OCI-LY7 (cell line): ENCODE data around the gene GFRA4. TPM values are rescaled to one million over a fixed set of nuclear protein-coding genes. Genes with fewer than 3 reads are reported as not detected.

Experiments used
- BruUV-seq: library from RNA; stranded (reverse); fragments of 400-500 nt; replicated peaks from 2 replicates; lab custom pipeline; 2021; lab: Mats Ljungman, UMichigan
- CTCF ChIA-PET: fragments of 300-600 bp; sonication (Branson Sonifier 250); formaldehyde crosslinking; loops from one replicate; lab custom pipeline; 2022; ENCODE audit warnings: antibody characterized with exemption; ENCODE audit not compliant: unreplicated experiment; lab: Charles Lee
- POLR2A ChIA-PET: fragments of 300-600 bp; sonication (Branson Sonifier 250); formaldehyde crosslinking; loops from one replicate; lab custom pipeline; 2022; ENCODE audit warnings: antibody characterized with exemption; lab: Charles Lee
- DNase-seq: peaks from one replicate; pipeline ENCODE4 v3.0.0-alpha.2; 2015; ENCODE audit warnings: low spot score
- H2AFZ ChIP-seq: fragments of 200-600 bp; sonication (generic), shearing (Covaris generic); 2 replicates; pipeline ENCODE4 v1.6.1; 2014; ENCODE audit warnings: mild to moderate bottlenecking, antibody characterized with exemption, low read length, moderate library complexity
- H3K27ac ChIP-seq: fragments of 200-600 bp; sonication (generic); 2 replicates; pipeline ENCODE4 v1.5.1; 2014; ENCODE audit warnings: mixed run types, low read depth, mild to moderate bottlenecking, moderate library complexity, low read length, inconsistent platforms; ENCODE audit not compliant: poor library complexity, severe bottlenecking
- H3K36me3 ChIP-seq: fragments of 200-600 bp; sonication (generic); 2 replicates; pipeline ENCODE4 v1.6.1; 2014; ENCODE audit warnings: mild to moderate bottlenecking, antibody characterized with exemption, low read length, moderate library complexity, mixed read lengths; ENCODE audit not compliant: insufficient read depth
- H3K4me1 ChIP-seq: fragments of 200-600 bp; sonication (generic); 2 replicates; pipeline ENCODE4 v1.5.1; 2014; ENCODE audit warnings: mild to moderate bottlenecking, low read length; ENCODE audit not compliant: insufficient read depth, poor library complexity, severe bottlenecking
- H3K4me2 ChIP-seq: fragments of 200-600 bp; sonication (generic); 2 replicates; pipeline ENCODE4 v1.6.1; 2014; ENCODE audit warnings: mild to moderate bottlenecking, low read length
- H3K4me3 ChIP-seq: fragments of 200-600 bp; sonication (generic); 2 replicates; pipeline ENCODE4 v1.5.1; 2014; ENCODE audit warnings: mild to moderate bottlenecking, low read depth, low read length; ENCODE audit not compliant: poor library complexity, severe bottlenecking
- H3K79me2 ChIP-seq: fragments of 200-600 bp; sonication (generic); 2 replicates; pipeline ENCODE4 v1.6.1; 2016; ENCODE audit warnings: low read depth, mild to moderate bottlenecking, low read length, moderate library complexity, mixed read lengths; ENCODE audit not compliant: insufficient read depth
- H3K9me2 ChIP-seq: fragments of 200-600 bp; sonication (generic); 2 replicates; pipeline ENCODE4 v1.6.1; 2016; ENCODE audit warnings: mild to moderate bottlenecking, low read length, mixed read lengths; ENCODE audit not compliant: insufficient read depth
- H3K9me3 ChIP-seq: fragments of 200-600 bp; sonication (generic); 2 replicates; pipeline ENCODE4 v1.6.1; 2014; ENCODE audit warnings: mild to moderate bottlenecking, mixed run types, low read length, mixed read lengths
- H4K20me1 ChIP-seq: fragments of 200-600 bp; sonication (generic); 2 replicates; pipeline ENCODE4 v1.6.1; 2014; ENCODE audit warnings: mild to moderate bottlenecking, antibody characterized with exemption, low read length, moderate library complexity, mixed read lengths; ENCODE audit not compliant: insufficient read depth
- EZH2phosphoT487 ChIP-seq: fragments of 200-600 bp; sonication (generic); IDR thresholded peaks from 2 replicates; pipeline ENCODE4 v1.6.1; 2018; ENCODE audit warnings: low read depth, borderline replicate concordance, mild to moderate bottlenecking, mixed run types, antibody characterized with exemption, low read length, moderate library complexity, mixed read lengths
- intact Hi-C: fragments of 100-400 bp; cut with micrococcal nuclease; formaldehyde crosslinking; loops from one replicate; pipeline ENCODE4 v1.10.0; 2022; ENCODE audit not compliant: unreplicated experiment
- total RNA-seq, 2 experiments: library from RNA; depleted of rRNA in 1 of 2; stranded (reverse); fragments of >200 nt in 1 of 2; shearing (Covaris generic) in 1 of 2; gene quantifications; 2 replicates each; pipeline ENCODE4 v1.2.3, GENCODE V29; 2014 to 2022
- TF ChIP-seq, protein P1 (sequence below): fragments of 200-600 bp; sonication (generic); conservative IDR thresholded peaks from 2 replicates; pipeline ENCODE4 v1.5.1; 2014; ENCODE audit warnings: mild to moderate bottlenecking, antibody characterized with exemption, low read length, moderate library complexity, mixed read lengths

GFRA4 gene
- total RNA-seq, 2 experiments from 2014 or later, result not detected

DNA sequence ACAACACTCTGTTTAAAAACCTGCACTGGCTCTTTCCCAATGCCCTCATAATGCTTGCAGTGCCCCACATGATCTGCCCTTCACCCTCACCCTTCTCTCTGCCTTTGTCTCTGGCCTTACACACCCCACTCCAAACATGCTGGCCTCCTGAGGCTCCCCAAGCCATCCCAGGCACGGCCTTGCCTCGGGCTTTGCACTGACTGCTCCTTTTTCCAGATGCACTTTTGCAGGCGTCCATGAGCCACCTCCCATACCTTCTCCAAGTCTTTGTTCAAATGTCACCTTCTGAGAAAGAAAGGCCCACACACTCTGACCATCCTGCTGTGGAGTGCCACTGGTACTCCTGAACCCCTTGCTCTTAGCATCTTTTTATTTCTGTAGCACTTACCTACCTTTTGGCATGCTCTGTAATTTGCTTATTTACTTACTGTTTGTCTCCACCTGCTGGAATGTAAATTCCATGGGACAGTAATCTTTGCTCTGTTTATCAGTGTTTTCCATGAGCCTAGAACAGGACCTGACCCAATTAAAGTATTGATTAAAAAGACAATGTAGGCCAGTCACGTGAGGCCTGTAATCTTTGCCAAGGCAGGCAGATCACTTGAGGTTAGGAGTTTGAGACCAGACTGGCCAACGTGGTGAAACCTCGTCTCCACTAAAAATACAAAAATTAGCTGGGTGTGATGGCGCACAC is 30.7 kb downstream of the GFRA4 start:
- Histone ChIP-seq H2AFZ (no peak overlapping the region), H4K20me1 (no peaks in the 10 kb centered on the region), H3K4me3 (no peak overlapping the region), H3K27ac (no peak overlapping the region), H3K79me2 (no peaks in the 10 kb centered on the region), H3K9me2 (no peaks in the 10 kb centered on the region), H3K9me3 (no peaks in the 10 kb centered on the region), H3K36me3 (no peaks in the 10 kb centered on the region), H3K4me2 (no peak overlapping the region), H3K4me1 (no peaks in the 10 kb centered on the region)
- intact Hi-C loops, result no loop called here
- POLR2A ChIA-PET, result interaction anchor here (0.9 kb wide), 1 partner anchor 16 kb away, joined by 3 read pairs; no protein-coding TSS in a partner anchor
- no peak for DNase-seq
- CTCF ChIA-PET, result no interaction called here
- no peak for TF ChIP-seq EZH2phosphoT487
- TF ChIP-seq, protein P1, sequence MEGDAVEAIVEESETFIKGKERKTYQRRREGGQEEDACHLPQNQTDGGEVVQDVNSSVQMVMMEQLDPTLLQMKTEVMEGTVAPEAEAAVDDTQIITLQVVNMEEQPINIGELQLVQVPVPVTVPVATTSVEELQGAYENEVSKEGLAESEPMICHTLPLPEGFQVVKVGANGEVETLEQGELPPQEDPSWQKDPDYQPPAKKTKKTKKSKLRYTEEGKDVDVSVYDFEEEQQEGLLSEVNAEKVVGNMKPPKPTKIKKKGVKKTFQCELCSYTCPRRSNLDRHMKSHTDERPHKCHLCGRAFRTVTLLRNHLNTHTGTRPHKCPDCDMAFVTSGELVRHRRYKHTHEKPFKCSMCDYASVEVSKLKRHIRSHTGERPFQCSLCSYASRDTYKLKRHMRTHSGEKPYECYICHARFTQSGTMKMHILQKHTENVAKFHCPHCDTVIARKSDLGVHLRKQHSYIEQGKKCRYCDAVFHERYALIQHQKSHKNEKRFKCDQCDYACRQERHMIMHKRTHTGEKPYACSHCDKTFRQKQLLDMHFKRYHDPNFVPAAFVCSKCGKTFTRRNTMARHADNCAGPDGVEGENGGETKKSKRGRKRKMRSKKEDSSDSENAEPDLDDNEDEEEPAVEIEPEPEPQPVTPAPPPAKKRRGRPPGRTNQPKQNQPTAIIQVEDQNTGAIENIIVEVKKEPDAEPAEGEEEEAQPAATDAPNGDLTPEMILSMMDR, result peak; percentile 48; the same call in 1 of the 2 replicates
- BruUV-seq, result no TSS peak

DNA sequence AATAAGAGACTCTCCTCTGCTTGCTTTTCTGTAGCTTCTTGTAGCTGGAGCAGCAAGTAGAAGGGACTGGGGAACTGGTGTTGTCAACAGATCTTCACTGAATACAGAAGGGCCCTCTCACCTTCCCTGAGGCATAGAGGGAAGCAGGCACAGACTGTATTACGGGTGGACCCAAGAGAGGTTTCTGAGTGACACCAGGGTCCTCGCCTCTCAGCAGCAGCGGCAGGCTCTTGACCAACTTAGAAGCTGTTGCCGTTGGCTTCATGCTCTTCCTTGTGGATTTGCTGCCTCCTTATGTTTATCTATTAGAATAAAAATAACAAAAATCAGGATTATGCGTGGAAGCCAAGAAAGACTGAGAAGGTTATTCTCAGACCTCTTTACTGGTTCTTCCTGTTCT is 31.7 kb downstream of the GFRA4 start:
- TF ChIP-seq EZH2phosphoT487, result no peak
- TF ChIP-seq, protein P1, result no peak
- intact Hi-C loops, result no loop called here
- POLR2A ChIA-PET, result no interaction called here

GRCh38 chr20:3630429-3630828 is 32.8 kb downstream of the GFRA4 start:
- Histone ChIP-seq H3K4me2 (no peak overlapping the region), H3K4me1 (no peaks in the 10 kb centered on the region), H3K79me2 (no peaks in the 10 kb centered on the region), H2AFZ (no peak overlapping the region), H3K9me3 (no peaks in the 10 kb centered on the region), H4K20me1 (no peaks in the 10 kb centered on the region), H3K4me3 (no peak overlapping the region), H3K9me2 (no peaks in the 10 kb centered on the region), H3K36me3 (no peaks in the 10 kb centered on the region), H3K27ac (no peak overlapping the region)
- no peak for TF ChIP-seq EZH2phosphoT487
- TF ChIP-seq, protein P1, result no peak
- BruUV-seq, result no TSS peak
- CTCF ChIA-PET, result no interaction called here
- no peak for DNase-seq
- intact Hi-C loops, result no loop called here
- POLR2A ChIA-PET, result interaction anchor here (0.7 to 0.9 kb wide), 4 partner anchors 12 to 65 kb away, joined by 3 to 6 read pairs (median 4); no protein-coding TSS in a partner anchor

More for the DNA sequence above, 31.7 kb downstream of the GFRA4 start:
- H3K4me2 ChIP-seq, result no peak overlapping the region
- H3K4me1 ChIP-seq, result no peaks in the 10 kb centered on the region
- no peaks in the 10 kb centered on the region for H4K20me1 ChIP-seq
- H3K9me2 ChIP-seq, result no peaks in the 10 kb centered on the region
- no peak overlapping the region for H2AFZ ChIP-seq
- H3K79me2 ChIP-seq, result no peaks in the 10 kb centered on the region
- no peak for DNase-seq
- no peak overlapping the region for H3K27ac ChIP-seq
- CTCF ChIA-PET, result no interaction called here
- no TSS peak for BruUV-seq
- H3K9me3 ChIP-seq, result no peaks in the 10 kb centered on the region
- no peaks in the 10 kb centered on the region for H3K36me3 ChIP-seq
- H3K4me3 ChIP-seq, result no peak overlapping the region
